ENCODE measurements around the gene DHX36. TPM values are rescaled to one million over a fixed set of nuclear protein-coding genes. Genes with fewer than 3 reads are reported as not detected.

The DHX36 gene
- total RNA-seq, 2 experiments from 2014 or later, result 128 TPM

GRCh38 chr3:154301561-154301960, 22.7 kb downstream of the DHX36 start:
- H3K36me3 Mint-ChIP-seq (ENCODE audit: low read depth), result peaks cover 89% of the 10 kb centered on the region
- Histone ChIP-seq H3K36me3 (ENCODE audit: insufficient read depth, low read length) (peaks cover 97% of the 10 kb centered on the region), H3K4me1 (ENCODE audit: insufficient read depth, low read length) (no peaks in the 10 kb centered on the region)

GRCh38 chr3:154294016-154294415, 30.3 kb downstream of the DHX36 start:
- no peak for ATAC-seq (ENCODE audit: poor library complexity)
- DNase-seq, result no peak
- intact Hi-C loops (cut with DNase I, micrococcal nuclease), result no loop called here
- H3K4me1 ChIP-seq (ENCODE audit: insufficient read depth, low read length), result no peaks in the 10 kb centered on the region
- no peak overlapping the region for H3K27ac ChIP-seq (ENCODE audit: low read depth in 1 of 2, low read length in 2 of 2)
- Mint-ChIP-seq H3K36me3 (ENCODE audit: low read depth) (peaks cover 85% of the 10 kb centered on the region), H3K27ac (no peak overlapping the region), H3K27me3 (no peaks in the 10 kb centered on the region), H3K9me3 (no peaks in the 10 kb centered on the region), H3K4me3 (no peak overlapping the region), H3K4me1 (ENCODE audit: low read depth) (peaks cover 5% of the 10 kb centered on the region)
- TF ChIP-seq CTCF (IDR thresholded peaks at IDR 0.05), result no peak
- H3K27me3 ChIP-seq (ENCODE audit: control insufficient read depth in 1 of 2, insufficient read depth in 2 of 2, low read length in 2 of 2), result no peaks in the 10 kb centered on the region
- H3K9me3 ChIP-seq (ENCODE audit: control insufficient read depth in 1 of 2, insufficient read depth in 1 of 2, low read length in 2 of 2), result no peaks in the 10 kb centered on the region
- ChIA-PET POLR2A (no interaction called here), CTCF (no interaction called here)
- H3K4me3 ChIP-seq (ENCODE audit: low read length), result no peak overlapping the region
- H3K36me3 ChIP-seq (ENCODE audit: insufficient read depth, low read length), result peaks cover 91% of the 10 kb centered on the region

More at GRCh38 chr3:154301561-154301960, 22.7 kb downstream of the DHX36 start:
- DNase-seq (no peak), ATAC-seq (ENCODE audit: poor library complexity) (no peak)
- H3K27ac ChIP-seq (ENCODE audit: low read depth in 1 of 2, low read length in 2 of 2), result no peak overlapping the region
- H3K27ac Mint-ChIP-seq, result no peak overlapping the region
- H3K27me3 Mint-ChIP-seq, result no peaks in the 10 kb centered on the region
- H3K4me3 Mint-ChIP-seq, result no peak overlapping the region
- no peak for TF ChIP-seq CTCF (IDR thresholded peaks at IDR 0.05)
- no peak overlapping the region for H3K4me3 ChIP-seq (ENCODE audit: low read length)
- POLR2A ChIA-PET, result no interaction called here
- no peaks in the 10 kb centered on the region for H3K27me3 ChIP-seq (ENCODE audit: control insufficient read depth in 1 of 2, insufficient read depth in 2 of 2, low read length in 2 of 2)
- H3K4me1 Mint-ChIP-seq (ENCODE audit: low read depth), result no peaks in the 10 kb centered on the region
- no peaks in the 10 kb centered on the region for H3K9me3 Mint-ChIP-seq
- CTCF ChIA-PET, result no interaction called here
- H3K9me3 ChIP-seq (ENCODE audit: control insufficient read depth in 1 of 2, insufficient read depth in 1 of 2, low read length in 2 of 2), result no peaks in the 10 kb centered on the region
- intact Hi-C loops (cut with DNase I, micrococcal nuclease), result no loop called here

DNA sequence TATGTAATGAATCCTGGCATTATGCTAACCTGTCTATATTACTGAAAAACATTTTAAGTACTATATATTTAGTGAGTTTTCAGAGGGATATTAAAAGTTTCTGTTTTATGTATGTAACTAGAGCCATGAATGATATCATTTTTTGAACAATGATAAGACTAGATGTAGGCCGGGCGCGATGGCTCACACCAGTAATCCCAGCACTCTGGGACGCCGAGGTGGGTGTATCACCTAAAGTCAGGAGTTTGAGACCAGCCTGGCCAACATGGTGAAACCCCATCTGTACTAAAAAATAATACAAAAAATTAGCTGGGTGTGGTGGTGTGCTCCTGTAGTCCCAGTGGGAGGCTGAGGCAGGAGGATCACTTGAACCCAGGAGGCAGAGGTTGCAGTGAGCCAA, 34.1 kb downstream of the DHX36 start:
- H3K4me3 ChIP-seq (ENCODE audit: low read length), result no peak overlapping the region
- H3K36me3 Mint-ChIP-seq (ENCODE audit: low read depth), result peaks cover 93% of the 10 kb centered on the region
- H3K4me3 Mint-ChIP-seq, result no peak overlapping the region

More for the DNA sequence above, 34.1 kb downstream of the DHX36 start:
- DNase-seq, result no peak
- Mint-ChIP-seq H3K9me3 (no peaks in the 10 kb centered on the region), H3K27me3 (no peaks in the 10 kb centered on the region), H3K27ac (no peak overlapping the region), H3K4me1 (ENCODE audit: low read depth) (peaks cover 5% of the 10 kb centered on the region)
- H3K27ac ChIP-seq (ENCODE audit: low read depth in 1 of 2, low read length in 2 of 2), result no peak overlapping the region
- intact Hi-C loops (cut with DNase I, micrococcal nuclease), result no loop called here
- no peak for ATAC-seq (ENCODE audit: poor library complexity)
- ChIA-PET CTCF (no interaction called here), POLR2A (no interaction called here)
- no peaks in the 10 kb centered on the region for H3K4me1 ChIP-seq (ENCODE audit: insufficient read depth, low read length)
- no peaks in the 10 kb centered on the region for H3K9me3 ChIP-seq (ENCODE audit: control insufficient read depth in 1 of 2, insufficient read depth in 1 of 2, low read length in 2 of 2)
- no peaks in the 10 kb centered on the region for H3K27me3 ChIP-seq (ENCODE audit: control insufficient read depth in 1 of 2, insufficient read depth in 2 of 2, low read length in 2 of 2)
- no peak for TF ChIP-seq CTCF (IDR thresholded peaks at IDR 0.05)
- peaks cover 82% of the 10 kb centered on the region for H3K36me3 ChIP-seq (ENCODE audit: insufficient read depth, low read length)
